Measurements from ENCODE around the gene ALDH4A1.

- TF ChIP-seq EZH2 (IDR thresholded peaks at IDR 0.05; ENCODE audit: low read length, unreplicated experiment) = no peak
- TF ChIP-seq CTCF (conservative IDR thresholded peaks at IDR 0.05; ENCODE audit: low read depth, low read length) = no peak
- TF ChIP-seq EZH2phosphoT487 (IDR thresholded peaks at IDR 0.05; ENCODE audit: borderline replicate concordance, low read length) = no peak
These were observed 53.1 kb downstream of the ALDH4A1 start for GRCh38 chr1:18849261-18849711.
